GM12892 (cell line): ENCODE results near the gene EDEM3.

ENCODE experiments used
- POLR2A ChIP-seq: IDR thresholded peaks from 2 replicates; pipeline ENCODE4 v1.6.1; 2011; ENCODE audit warnings: low read depth, low read length, control low read depth
- POLR2AphosphoS5 ChIP-seq: IDR thresholded peaks from 2 replicates; pipeline ENCODE4 v1.6.1; 2011; ENCODE audit warnings: low read depth, low read length, control low read depth

DNA sequence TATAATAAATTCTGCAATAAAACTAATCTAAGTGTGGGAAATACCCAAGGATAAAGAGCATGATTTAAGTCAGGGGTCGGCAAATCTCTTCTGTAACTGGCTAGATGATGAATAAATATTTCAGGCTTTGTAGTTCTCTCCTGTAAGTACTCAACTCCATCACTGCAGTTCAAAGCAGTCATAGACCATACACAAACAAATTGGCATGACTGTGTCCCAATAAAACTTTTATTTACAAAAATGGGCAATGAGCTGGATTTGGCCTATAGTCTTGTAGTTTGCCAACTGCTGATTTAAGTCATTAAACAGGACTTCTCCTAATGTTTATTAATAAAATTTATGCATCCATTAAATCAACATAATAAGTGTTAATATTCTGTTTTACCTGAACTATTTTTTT, 49.4 kb downstream of the EDEM3 start:
- TF ChIP-seq POLR2AphosphoS5 (no peak), POLR2A (no peak)
